WERI-Rb-1 (cell line): ENCODE results near the gene NDUFV3.
"Not testable (repeated sequence)": the region's sequence is repeated elsewhere in the genome, so short reads cannot be mapped to it uniquely, and the experiment has no call there.

Experiments
- DNase-seq: peaks from one replicate; pipeline ENCODE4 v3.0.0-alpha.2; 2020
- H3K27ac ChIP-seq: fragments of 250-450 bp; sonication (Bioruptor Pico); 2 replicates; pipeline ENCODE4 v1.5.1; 2020; ENCODE audit warnings: mild to moderate bottlenecking, moderate library complexity
- H3K27me3 ChIP-seq: fragments of 250-450 bp; sonication (Bioruptor Pico); 2 replicates; pipeline ENCODE4 v1.5.1; 2021; ENCODE audit warnings: mild to moderate bottlenecking, low read depth, moderate library complexity; ENCODE audit not compliant: insufficient read depth, severe bottlenecking
- H3K36me3 ChIP-seq: fragments of 250-450 bp; sonication (Bioruptor Pico); 2 replicates; pipeline ENCODE4 v1.5.1; 2020; ENCODE audit warnings: mild to moderate bottlenecking, moderate library complexity
- H3K4me3 ChIP-seq: 2 replicates; pipeline ENCODE4 v1.5.1; 2011; ENCODE audit warnings: low read depth, mild to moderate bottlenecking, control low read depth, low read length
- H3K9me3 ChIP-seq: fragments of 250-450 bp; sonication (Bioruptor Pico); 2 replicates; pipeline ENCODE4 v1.5.1; 2021; ENCODE audit warnings: mild to moderate bottlenecking, moderate library complexity; ENCODE audit not compliant: severe bottlenecking
- TF ChIP-seq, protein P1 (sequence below): IDR thresholded peaks from 2 replicates; pipeline ENCODE4 v1.5.1; 2011; ENCODE audit warnings: low read depth, mild to moderate bottlenecking, control low read depth, inconsistent platforms, low read length

Gene NDUFV3

DNA sequence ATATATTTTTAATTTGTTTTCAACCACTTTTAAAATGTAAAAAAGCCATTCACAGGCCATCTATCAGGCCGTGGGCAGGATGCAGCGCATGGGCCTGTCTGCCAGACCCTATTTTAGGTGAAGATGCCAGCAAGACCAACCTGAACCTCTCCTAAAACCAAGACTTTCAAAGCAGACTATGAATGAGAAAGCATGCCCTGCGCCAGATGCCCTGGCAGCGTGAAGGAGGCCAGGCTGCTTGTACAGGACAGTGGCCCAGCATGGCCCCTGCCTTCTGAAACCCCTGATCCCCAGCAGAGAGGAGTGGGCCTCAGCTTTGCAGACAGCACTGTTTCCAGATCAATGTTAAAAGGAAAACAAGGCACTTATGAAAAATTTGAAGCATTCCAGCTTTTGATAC lies 45.4 kb upstream of the NDUFV3 start:
- TF ChIP-seq, protein P1, sequence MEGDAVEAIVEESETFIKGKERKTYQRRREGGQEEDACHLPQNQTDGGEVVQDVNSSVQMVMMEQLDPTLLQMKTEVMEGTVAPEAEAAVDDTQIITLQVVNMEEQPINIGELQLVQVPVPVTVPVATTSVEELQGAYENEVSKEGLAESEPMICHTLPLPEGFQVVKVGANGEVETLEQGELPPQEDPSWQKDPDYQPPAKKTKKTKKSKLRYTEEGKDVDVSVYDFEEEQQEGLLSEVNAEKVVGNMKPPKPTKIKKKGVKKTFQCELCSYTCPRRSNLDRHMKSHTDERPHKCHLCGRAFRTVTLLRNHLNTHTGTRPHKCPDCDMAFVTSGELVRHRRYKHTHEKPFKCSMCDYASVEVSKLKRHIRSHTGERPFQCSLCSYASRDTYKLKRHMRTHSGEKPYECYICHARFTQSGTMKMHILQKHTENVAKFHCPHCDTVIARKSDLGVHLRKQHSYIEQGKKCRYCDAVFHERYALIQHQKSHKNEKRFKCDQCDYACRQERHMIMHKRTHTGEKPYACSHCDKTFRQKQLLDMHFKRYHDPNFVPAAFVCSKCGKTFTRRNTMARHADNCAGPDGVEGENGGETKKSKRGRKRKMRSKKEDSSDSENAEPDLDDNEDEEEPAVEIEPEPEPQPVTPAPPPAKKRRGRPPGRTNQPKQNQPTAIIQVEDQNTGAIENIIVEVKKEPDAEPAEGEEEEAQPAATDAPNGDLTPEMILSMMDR = no peak
- H3K36me3 ChIP-seq = peaks cover 83% of the 10 kb centered on the region
- no peak for DNase-seq

DNA sequence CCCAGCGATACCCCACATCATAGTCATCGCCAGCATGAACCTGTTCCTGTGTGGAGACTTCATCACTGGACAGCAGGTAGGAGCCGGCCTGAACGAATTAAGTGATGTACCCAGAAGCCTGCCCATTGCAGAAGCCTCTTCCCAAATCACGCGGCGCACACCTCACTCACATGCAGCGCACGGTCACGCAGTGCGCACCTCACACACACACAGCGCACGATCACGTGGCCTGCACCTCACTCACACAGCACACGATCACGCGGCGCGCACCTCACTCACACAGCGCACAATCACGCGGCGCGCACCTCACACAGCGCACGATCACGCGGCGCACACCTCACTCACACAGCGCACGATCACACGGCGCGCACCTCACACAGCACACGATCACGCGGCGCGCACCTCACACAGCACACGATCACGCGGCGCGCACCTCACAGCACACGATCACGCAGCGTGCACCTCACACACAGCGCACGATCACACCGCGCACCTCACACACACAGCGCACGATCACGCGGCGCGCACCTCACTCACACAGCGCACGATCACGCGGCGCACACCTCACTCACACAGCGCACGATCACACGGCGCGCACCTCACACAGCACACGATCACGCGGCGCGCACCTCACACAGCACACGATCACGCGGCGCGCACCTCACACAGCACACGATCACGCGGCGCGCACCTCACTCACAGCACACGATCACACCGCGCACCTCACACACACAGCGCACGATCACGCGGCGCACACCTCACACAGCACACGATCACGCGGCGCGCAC lies 44.8 kb upstream of the NDUFV3 start:
- not testable (repeated sequence) for DNase-seq, H3K27ac ChIP-seq, H3K9me3 ChIP-seq, H3K27me3 ChIP-seq, H3K4me3 ChIP-seq
- peaks cover 84% of the 10 kb centered on the region for H3K36me3 ChIP-seq

More for the DNA sequence above, 45.4 kb upstream of the NDUFV3 start:
- Histone ChIP-seq H3K27me3 (no peaks in the 10 kb centered on the region), H3K9me3 (no peaks in the 10 kb centered on the region), H3K27ac (no peak overlapping the region), H3K4me3 (no peak overlapping the region)

DNA sequence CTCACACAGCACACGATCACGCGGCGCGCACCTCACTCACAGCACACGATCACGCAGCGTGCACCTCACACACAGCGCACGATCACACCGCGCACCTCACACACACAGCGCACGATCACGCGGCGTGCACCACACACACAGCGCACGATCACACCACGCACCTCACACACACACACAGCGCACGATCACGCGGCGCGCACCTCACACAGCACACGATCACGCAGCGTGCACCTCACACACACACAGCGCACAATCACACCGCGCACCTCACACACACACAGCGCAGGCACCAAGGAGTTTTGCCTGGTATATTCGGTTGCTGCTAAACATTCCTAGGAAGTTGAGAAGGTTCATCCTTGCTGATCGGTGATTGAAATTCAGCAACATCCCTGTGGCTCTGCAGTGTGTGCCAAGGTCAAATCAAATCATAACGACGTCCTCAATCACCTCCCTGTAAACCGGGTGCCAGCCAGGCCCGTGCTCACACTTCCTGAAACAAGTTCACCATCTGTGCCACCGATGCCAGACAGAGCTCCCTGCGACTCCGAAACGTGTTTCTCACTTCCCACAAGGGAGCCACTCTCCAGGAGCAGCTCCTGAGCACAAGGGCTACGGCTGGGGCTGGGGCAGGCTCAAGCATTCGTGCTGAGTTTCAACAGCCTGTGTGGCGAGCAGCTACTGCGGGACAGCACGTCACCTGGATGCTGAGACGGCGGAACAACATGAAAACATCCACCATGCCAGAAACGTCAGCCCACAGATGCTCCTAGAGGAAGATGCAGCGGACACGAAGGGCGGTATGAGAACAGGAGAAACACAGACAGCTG lies 44.0 kb upstream of the NDUFV3 start:
- no peaks in the 10 kb centered on the region for H3K27me3 ChIP-seq
- no peak for DNase-seq

DNA sequence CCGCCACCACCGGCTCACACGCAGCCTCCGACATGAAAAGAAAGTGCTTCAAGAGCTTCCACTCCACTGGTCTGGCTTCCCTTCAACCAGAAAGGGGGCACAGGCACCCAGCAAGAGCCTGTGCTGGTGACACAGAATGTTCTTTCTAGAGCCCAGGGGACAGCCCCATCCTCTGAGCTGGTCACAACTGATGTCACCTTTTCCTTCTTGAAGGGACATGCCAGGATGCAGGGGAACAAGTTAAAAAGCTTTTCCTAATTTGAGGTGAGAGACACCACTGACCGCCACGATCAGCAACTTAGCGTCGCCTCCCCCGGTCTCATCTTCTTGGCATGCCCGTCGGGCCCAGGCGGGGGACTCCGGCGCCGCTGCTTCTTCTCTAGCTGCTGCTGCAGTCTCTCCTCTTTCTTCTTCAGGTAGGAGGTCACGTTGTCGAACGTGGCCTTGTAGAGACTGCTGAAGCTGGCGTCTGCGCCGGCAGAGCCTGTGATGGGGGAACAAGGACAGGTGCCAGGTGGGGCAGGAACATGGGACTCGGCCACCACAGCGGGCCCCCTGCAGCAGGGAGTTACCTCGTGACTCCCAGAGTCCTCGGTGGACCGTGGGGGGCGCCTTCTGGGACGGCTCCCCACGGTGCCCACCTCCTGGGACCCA lies 43.2 kb upstream of the NDUFV3 start:
- no peak overlapping the region for H3K27ac ChIP-seq
- H3K4me3 ChIP-seq = no peak overlapping the region
- peaks cover 86% of the 10 kb centered on the region for H3K36me3 ChIP-seq
- H3K9me3 ChIP-seq = no peaks in the 10 kb centered on the region
- TF ChIP-seq, protein P1 = no peak
- no peaks in the 10 kb centered on the region for H3K27me3 ChIP-seq
- DNase-seq = no peak

More for the DNA sequence above, 44.0 kb upstream of the NDUFV3 start:
- no peak overlapping the region for H3K27ac ChIP-seq
- no peaks in the 10 kb centered on the region for H3K9me3 ChIP-seq
- H3K36me3 ChIP-seq = peaks cover 86% of the 10 kb centered on the region
- H3K4me3 ChIP-seq = no peak overlapping the region
- TF ChIP-seq, protein P1 = no peak

DNA sequence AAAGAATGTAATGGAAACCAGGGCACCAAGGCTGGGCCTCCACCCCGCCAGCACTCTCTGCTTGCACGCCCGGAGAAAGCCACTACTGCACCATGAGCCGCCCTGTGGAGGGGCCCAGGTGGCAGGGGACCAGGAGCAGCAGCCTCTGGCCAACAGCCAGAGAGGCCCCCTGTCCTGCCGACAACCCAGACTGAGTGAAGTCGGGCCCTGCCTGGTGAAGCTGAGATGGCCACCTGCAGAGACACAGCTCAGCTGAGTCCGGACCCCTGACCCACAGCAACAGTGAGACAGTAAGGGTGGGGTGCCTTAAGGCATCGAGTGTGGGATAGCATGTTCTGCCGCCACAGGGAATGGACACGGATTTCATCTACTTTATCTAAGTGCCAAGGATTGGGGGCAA lies 42.6 kb upstream of the NDUFV3 start:
- Histone ChIP-seq H3K36me3 (peaks cover 86% of the 10 kb centered on the region), H3K27ac (no peak overlapping the region), H3K9me3 (no peaks in the 10 kb centered on the region), H3K27me3 (no peaks in the 10 kb centered on the region), H3K4me3 (no peak overlapping the region)
- DNase-seq = no peak
- TF ChIP-seq, protein P1 = no peak

DNA sequence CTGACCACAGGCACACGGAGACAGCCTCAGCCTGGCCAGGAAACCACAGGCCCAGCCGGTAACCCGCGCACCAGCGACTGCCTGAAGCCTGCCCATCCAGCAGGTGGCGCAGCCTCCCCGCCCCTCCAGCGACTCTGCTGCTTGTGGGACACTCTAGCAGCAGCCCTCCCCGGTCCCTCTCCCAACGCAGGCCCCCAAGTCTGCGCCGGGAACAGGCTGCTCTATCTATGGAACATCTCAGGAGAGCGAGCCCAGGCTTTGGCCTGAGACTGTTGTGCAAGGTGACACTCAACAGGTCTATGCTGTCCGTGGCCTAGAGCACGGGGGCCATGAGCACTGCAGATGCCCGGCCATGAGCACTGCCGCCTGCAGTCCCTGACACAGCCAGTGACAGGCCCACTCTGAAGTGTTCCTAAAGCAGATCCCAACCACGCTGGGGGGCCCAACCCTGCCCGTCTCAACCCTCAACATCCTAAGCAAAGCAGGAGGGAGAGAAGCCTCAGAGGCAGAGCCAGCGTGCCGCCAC lies 42.2 kb upstream of the NDUFV3 start:
- Histone ChIP-seq H3K4me3 (no peak overlapping the region), H3K27ac (no peak overlapping the region), H3K36me3 (peaks cover 86% of the 10 kb centered on the region), H3K9me3 (no peaks in the 10 kb centered on the region), H3K27me3 (no peaks in the 10 kb centered on the region)
- TF ChIP-seq, protein P1 = peak; percentile 89
- peak; percentile 66 for DNase-seq
